ENCODE data around the gene STX8. TPM values are rescaled to one million over a fixed set of nuclear protein-coding genes. Genes with fewer than 3 reads are reported as not detected.
"Not testable (repeated sequence)": the region's sequence is repeated elsewhere in the genome, so short reads cannot be mapped to it uniquely, and the experiment has no call there.

Gene STX8
- total and polyA plus RNA-seq, 7 donors = 40.4 to 104 (median 72.6) TPM

GRCh38 chr17:9557161-9557755, 18.4 kb downstream of the STX8 start:
- Histone ChIP-seq H3K9me3 (no peaks in the 10 kb centered on the region), H3K27me3 (no peaks in the 10 kb centered on the region), H3K27ac (peak overlapping the region in 1 of 4 donors; percentile 27), H3K4me1 (peaks cover 0 to 19% (median 12%) of the 10 kb centered on the region in 4 donors), H3K4me3 (no peak overlapping the region), H3K36me3 (peaks cover 0 to under 1% (median 0%) of the 10 kb centered on the region in 4 donors)
- DNase-seq = no peak
- TF ChIP-seq EP300 (IDR thresholded peaks at IDR 0.05) = no peak
- TF ChIP-seq POLR2A (IDR thresholded peaks at IDR 0.05) = no peak
- TF ChIP-seq POLR2AphosphoS5 (IDR thresholded peaks at IDR 0.05) = no peak
- TF ChIP-seq CTCF (IDR thresholded peaks at IDR 0.05) = no peak
- intact Hi-C loops (cut with DNase I) = no loop called here
- WGBS, 2 donors = 78 to 79% methylated on average over 10 of the region's 10 CpGs

GRCh38 chr17:9554715-9555114, 20.9 kb downstream of the STX8 start:
- H3K4me3 ChIP-seq; H3K27me3 ChIP-seq; H3K36me3 ChIP-seq; H3K27ac ChIP-seq; intact Hi-C loops (cut with DNase I); H3K9me3 ChIP-seq; DNase-seq: not testable (repeated sequence)
- WGBS, 2 donors = 70 to 78% methylated on average over 6 of the region's 6 CpGs
- H3K4me1 ChIP-seq = peaks cover 0 to 19% (median 12%) of the 10 kb centered on the region in 4 donors

- peaks cover 0 to 19% (median 12%) of the 10 kb centered on the region in 4 donors for H3K4me1 ChIP-seq
- H3K9me3 ChIP-seq = no peaks in the 10 kb centered on the region
- H3K4me3 ChIP-seq = no peak overlapping the region
- TF ChIP-seq EP300 (IDR thresholded peaks at IDR 0.05) (no peak), POLR2A (IDR thresholded peaks at IDR 0.05) (no peak), POLR2AphosphoS5 (IDR thresholded peaks at IDR 0.05) (peak in 1 of 4 donors; percentile 11), CTCF (IDR thresholded peaks at IDR 0.05) (no peak)
- no peaks in the 10 kb centered on the region for H3K27me3 ChIP-seq
- intact Hi-C loops (cut with DNase I) = no loop called here
- H3K27ac ChIP-seq = no peak overlapping the region
- no peak for DNase-seq
- 75 to 81% methylated on average over 4 of the region's 4 CpGs for WGBS, 2 donors
- H3K36me3 ChIP-seq = peaks cover 0 to 3% (median 0%) of the 10 kb centered on the region in 4 donors
These were observed 22.0 kb downstream of the STX8 start for GRCh38 chr17:9553596-9553995.

GRCh38 chr17:9553181-9553580, 22.4 kb downstream of the STX8 start:
- H3K27me3 ChIP-seq = no peaks in the 10 kb centered on the region
- TF ChIP-seq POLR2A (IDR thresholded peaks at IDR 0.05) (no peak), POLR2AphosphoS5 (IDR thresholded peaks at IDR 0.05) (no peak), EP300 (IDR thresholded peaks at IDR 0.05) (no peak), CTCF (IDR thresholded peaks at IDR 0.05) (no peak)
- H3K9me3 ChIP-seq = no peaks in the 10 kb centered on the region
- WGBS, 2 donors = 82 to 96% methylated on average over 2 of the region's 2 CpGs
- no peak for DNase-seq
- no peak overlapping the region for H3K4me3 ChIP-seq
- peaks cover 0 to 19% (median 12%) of the 10 kb centered on the region in 4 donors for H3K4me1 ChIP-seq
- H3K27ac ChIP-seq = no peak overlapping the region
- H3K36me3 ChIP-seq = peaks cover 0 to 3% (median 0%) of the 10 kb centered on the region in 4 donors
- intact Hi-C loops (cut with DNase I) = no loop called here

GRCh38 chr17:9549215-9549614, 26.4 kb downstream of the STX8 start:
- no peak for TF ChIP-seq POLR2AphosphoS5 (IDR thresholded peaks at IDR 0.05)
- TF ChIP-seq CTCF (IDR thresholded peaks at IDR 0.05) = no peak
- TF ChIP-seq EP300 (IDR thresholded peaks at IDR 0.05) = no peak
- TF ChIP-seq POLR2A (IDR thresholded peaks at IDR 0.05) = no peak
- Histone ChIP-seq H3K27me3 (no peaks in the 10 kb centered on the region), H3K27ac (no peak overlapping the region), H3K4me3 (no peak overlapping the region), H3K36me3 (peaks cover 0 to 12% (median 0%) of the 10 kb centered on the region in 4 donors), H3K4me1 (peaks cover 0 to 13% (median 4%) of the 10 kb centered on the region in 4 donors), H3K9me3 (no peaks in the 10 kb centered on the region)
- WGBS, 2 donors = 92 to 93% methylated on average over 2 of the region's 2 CpGs
- no peak for DNase-seq
- intact Hi-C loops (cut with DNase I) = no loop called here
